Stimulated activated CD4-positive, alpha-beta T cell treated with anti-CD3 and anti-CD28 coated beads, Interleukin-2, amount 100 ng/mL, for 24 hours (primary cell): ENCODE results near the gene ANKLE1.

Experiments
- DNase-seq, 2 donors: peaks; one replicate each; pipeline ENCODE4 v3.0.0-alpha.2; 2020

The ANKLE1 gene

DNA sequence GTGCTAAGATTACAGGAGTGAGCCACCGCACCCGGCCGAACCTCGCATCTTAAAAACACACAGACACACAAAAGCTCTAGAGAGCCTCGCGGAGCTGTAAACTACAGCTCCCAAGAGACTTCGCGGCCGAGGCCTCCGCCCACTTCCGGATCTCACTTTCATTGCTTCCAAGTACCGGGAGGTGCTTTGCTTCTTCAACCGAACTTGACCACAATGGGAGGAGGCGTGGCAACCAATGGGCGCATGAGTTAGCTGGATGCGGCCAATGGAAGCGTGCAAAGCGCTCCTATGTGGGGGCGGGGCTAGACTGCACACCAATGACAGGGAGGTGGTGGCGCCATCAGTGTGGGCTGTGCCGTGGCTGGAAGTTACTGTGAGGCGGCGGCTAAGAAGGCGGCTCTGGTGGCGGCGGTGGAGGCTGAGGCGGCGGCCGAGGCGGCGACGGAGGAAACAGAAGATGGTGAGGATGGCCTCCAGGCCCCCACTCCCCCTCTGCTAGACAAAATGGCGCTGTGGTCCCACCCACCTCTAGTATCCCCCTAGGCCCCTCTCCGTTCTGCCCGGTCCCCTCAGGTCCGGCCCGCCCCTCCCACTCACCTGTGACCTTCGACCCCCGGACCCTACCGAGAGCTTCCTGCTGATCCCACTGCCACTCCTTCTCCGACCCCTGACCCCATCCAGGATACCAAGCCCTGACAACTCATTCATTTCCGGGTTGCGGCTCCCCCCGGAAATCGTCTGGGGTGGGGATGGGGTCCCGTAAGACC lies 27.7 kb downstream of the ANKLE1 start, which contains the start of gene DDA1:
Gene DDA1, plus strand, starts transcription at position 366 of the 767 bp plus-strand sequence. Its CDS starts 92 bp downstream, at position 458.
- peak; percentile 98 to 99 for DNase-seq

DNA sequence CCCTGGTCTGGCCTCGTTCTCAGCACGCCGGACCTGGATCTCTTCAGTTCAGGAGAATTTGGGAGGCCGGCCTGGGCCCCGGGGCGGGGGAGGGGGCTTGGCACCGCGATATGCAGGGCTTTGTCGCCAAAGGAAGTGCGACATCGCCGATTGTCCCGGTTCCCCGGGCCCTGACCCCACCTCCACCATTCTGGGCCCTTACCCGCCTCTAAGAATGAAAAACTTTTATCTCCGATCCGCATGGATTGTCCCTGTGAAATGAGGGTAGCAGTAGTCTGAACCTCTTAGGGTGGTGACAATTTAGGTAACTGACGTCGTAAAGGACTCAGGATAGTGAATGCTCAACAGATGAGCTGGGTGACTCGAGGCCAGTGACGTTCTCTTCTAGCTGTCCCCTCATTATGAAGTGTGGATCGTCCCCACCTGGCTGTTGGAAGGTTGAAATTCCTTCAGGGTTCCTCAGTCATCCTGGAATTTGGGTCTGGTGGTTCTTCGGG lies 28.3 kb downstream of the ANKLE1 start:
- DNase-seq, result peak; percentile 33 to 39

GRCh38 chr19:17311455-17312188 lies 29.9 kb downstream of the ANKLE1 start:
- no peak for DNase-seq

DNA sequence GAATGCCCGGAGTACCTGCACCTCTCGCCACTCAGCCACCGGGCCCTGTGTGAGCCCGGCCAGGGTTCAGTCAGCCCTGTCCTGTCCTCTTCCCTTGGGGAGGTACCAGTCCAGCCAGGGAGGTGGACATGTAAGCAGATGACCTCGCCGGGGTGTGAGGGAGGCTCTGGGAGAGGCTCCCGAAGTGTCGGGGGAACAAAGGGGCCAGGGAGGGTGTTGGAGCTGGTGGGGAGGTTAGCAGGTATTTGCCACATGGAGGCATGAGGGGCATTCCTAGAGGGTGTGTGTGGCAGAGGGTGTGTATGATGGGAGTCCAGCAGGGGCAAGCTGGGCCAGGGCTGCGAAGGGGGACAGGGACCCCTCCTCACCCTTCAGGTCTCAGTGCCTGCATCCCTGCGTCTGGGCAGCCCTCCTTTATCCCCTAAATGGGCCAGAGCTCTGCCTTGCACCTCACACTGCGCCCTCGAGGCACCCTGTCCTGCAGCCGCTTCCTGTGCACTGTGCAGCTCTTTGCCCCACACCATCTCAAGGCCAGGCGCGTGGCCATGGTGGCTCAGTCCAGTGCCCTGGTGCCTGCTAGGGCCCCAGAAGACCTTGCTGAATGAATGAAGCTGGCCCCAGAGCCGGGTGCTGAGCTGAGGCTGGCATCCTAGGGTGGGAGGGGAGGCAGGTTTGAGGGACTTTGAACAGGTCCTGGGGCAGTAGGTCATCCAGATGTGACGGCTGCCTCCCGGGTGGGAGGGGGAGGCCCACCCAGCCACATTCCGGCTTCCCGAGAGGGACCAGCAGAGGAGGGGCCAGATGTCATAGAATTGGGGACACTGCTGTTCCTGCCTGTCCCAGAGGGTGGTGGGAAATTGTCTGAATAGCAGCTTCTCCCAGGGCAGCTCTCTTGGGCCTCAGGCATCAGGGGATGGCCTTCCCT lies 30.8 kb downstream of the ANKLE1 start:
- no peak for DNase-seq

DNA sequence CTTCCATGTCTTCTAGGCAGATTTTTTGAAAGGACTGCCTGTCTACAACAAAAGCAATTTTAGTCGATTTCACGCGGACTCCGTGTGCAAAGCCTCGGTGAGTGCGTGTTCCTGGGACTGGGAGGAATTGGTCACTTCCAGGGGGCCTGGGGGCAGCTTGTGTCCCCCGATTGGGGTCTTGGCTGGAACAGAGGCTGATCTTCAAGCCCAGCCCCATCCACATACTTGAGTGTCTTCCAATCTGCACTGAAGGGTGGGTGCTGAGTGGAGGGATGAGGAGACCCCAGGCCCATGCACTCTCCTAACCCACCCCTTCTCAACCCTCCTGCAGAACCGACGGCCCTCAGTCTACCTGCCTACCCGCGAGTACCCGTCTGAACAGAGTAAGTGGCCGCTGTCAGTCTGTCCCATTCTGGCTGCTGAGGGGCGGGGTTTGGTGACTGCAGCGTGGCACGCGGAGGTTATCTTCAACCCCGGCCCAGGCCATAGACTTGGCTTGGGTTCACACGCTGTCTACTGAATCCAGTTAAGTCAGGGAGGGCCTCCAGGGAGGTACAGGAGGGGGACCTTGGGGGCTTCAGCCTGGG lies 32.4 kb downstream of the ANKLE1 start:
- no peak for DNase-seq

GRCh38 chr19:17318966-17319365 lies 37.3 kb downstream of the ANKLE1 start:
- no peak for DNase-seq

- DNase-seq, result no peak
These were observed 38.0 kb downstream of the ANKLE1 start for GRCh38 chr19:17319473-17320238.

- DNase-seq, result no peak
These were observed 38.7 kb downstream of the ANKLE1 start for GRCh38 chr19:17320435-17320834.

- DNase-seq, result no peak
These were observed 40.2 kb downstream of the ANKLE1 start for GRCh38 chr19:17321655-17322489.

DNA sequence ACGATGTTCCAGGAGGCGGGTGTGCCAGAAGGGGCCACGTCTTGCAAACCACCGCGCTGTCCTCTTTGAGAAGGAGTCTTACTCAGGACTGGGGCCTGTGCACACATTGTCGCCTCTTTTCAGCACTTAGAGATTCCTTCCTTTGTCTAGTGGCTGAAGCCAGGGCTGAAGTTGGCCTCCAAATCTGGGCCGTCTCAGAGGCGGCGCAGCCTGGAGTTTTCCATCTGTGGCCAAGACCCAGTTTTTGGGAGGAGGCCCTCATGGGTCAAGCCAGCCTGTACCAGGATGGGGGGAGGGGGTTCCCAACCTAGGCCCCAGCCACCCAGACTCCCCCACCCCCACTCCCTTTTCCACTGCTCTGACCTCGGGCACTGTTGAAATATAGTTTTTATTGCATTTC lies 41.2 kb downstream of the ANKLE1 start:
- DNase-seq, result no peak

DNA sequence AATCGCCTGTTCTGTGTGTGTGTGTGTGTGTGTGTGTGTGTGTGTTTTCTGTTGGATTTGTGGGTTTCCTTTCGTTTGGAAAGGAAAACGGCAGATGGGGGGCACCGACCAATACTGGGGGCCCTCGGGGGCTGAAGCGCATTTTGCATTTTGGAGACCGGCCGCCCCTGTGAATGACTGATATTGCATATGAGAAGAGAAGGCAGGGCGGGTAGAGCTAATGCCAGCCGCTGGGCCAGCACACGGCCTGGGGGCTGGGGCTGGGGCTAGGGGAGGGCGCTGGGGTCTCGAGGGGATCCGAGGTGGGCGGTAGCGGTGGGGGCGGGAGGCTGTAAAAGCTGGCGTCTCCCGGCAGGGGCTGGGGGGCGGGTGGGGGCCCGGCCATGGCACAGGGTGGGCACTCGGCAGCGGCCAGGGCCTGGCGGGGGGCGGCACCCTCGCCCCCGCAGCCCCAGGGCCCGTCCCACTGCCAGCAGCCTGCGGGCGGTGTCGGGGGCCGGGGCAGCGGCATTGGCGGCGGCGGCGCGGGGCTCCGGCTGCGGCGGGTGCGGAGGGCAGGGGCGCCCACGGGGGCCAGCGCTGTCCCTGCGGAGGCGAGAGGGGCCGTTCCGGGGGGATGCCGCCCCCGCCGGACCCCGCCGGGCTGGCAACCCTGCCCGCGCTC lies 41.7 kb downstream of the ANKLE1 start:
- no peak for DNase-seq

GRCh38 chr19:17323964-17324332 lies 42.2 kb downstream of the ANKLE1 start:
- no peak for DNase-seq

GRCh38 chr19:17324357-17325114 lies 42.8 kb downstream of the ANKLE1 start:
- DNase-seq, result no peak

DNA sequence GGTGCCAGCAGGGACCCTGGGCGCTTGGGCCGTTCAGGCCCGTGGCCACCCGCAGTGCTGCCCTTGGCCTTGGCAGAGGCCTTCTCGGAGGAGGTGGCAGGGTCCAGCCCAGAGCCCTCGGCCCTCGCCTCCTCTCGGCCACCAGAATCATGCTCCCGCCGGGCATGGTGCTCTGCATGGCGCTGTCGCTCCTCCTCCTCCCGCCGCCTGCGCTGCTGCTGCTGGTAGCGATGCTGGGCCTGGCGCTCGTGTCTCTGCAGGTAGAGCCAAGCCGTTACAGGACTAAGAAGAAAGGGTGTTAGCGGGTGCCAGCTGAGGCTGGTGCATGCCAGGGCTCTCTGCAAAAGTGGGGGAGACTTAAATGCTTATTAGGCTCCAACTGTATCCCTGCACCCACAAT lies 43.4 kb downstream of the ANKLE1 start:
- DNase-seq, result no peak

DNA sequence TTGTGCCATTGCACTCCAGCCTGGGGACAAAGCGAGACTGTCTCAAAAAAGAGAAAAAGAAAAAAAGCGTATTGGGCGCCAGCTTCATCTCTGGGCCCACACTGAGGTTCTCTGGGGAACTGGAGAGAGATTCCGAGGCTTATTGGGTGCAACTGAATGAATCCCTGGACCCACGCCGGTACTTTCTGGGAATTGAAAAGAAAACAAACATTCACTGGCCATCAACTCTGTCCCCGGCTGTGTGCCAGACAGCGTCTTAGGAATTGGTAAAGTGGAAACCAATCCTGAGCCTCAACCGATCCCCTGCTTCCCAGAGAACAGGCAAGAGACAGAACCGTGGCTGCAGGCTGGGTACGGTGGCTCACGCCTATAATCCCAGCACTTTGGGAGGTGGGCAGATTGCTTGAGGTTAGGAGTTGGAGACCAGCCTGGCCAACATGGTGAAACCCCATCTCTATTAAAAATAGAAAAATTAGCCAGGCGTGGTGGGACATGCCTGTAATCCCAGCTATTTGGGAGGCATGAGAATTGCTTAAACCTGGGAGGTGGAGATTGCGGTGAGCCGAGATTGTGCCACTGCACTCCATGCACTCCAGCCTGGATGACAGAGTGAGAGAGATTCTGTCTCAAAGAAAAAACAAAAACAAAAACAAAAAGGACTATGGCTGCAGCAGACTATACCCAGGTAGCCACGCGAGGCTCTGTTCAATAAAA lies 44.3 kb downstream of the ANKLE1 start:
- DNase-seq, result no peak

DNA sequence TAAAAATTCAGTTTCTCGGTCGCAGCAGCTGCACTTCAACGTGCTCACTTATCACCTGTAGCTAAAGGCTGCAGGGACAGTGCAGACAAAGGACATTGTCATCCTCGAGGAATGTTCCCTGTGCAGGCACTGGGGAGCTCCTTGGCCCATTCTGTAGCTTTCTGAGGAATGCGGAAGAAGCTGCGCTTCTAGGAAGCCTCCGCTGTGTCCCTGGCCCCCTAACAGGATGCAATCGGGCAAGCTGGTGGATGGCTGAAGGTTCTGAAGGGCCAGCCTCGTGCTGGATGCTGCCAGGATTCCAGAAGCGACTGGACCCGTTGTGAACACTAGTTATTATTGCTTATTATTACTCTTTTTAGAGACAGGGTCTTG lies 44.9 kb downstream of the ANKLE1 start:
- no peak for DNase-seq

DNA sequence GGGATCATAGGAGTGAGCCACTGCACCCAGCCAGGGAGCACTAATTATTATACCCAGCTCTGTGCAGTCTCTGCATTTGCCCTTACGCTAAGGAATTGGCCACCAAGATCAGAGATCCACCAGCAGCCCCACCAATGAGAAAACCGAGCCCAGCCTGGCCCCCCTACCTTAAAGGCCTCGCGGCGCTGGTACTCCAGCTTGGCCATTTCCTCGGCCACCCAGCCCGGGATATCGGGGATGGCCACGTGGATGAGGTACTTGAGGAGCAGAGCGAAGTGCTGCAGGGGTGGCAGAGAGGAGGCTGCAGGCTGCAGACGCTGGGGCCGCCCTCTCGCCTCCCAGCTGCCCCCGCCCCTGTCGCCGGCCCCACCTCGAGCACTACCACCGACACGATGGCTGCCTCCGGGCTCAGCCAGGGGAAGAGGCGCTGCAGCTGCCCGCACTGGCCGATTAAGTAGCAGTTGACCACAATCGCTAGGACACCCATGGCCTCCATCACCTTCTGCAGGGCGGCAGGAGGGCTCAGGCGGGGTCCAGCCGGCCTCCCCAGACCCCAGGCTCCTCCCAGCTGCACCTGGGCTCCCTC lies 45.5 kb downstream of the ANKLE1 start:
- DNase-seq, result no peak
